Liver (tissue), 3 donors: ENCODE data around the gene LRCH3.

Experiments used
- CTCF ChIP-seq: fragments of 150-350 bp; IDR thresholded peaks from 2 replicates; pipeline ENCODE4 v1.5.1; 2017; ENCODE audit warnings: improper control_type of control experiment, low read depth, low read length; ENCODE audit not compliant: missing input control
- SP1 ChIP-seq: IDR thresholded peaks from 2 replicates; pipeline ENCODE4 v1.6.1; 2018; ENCODE audit warnings: antibody characterized with exemption, mild to moderate bottlenecking
- TAF1 ChIP-seq: conservative IDR thresholded peaks from 2 replicates; pipeline ENCODE4 v1.6.1; 2016; ENCODE audit warnings: antibody characterized with exemption, mild to moderate bottlenecking
- YY1 ChIP-seq: IDR thresholded peaks from 2 replicates; pipeline ENCODE4 v1.6.1; 2016; ENCODE audit warnings: antibody characterized with exemption, mild to moderate bottlenecking
- donor health status: healthy.
- donor health status: healthy.

- TF ChIP-seq CTCF (no peak), YY1 (no peak), SP1 (no peak), TAF1 (no peak)
These were observed 105.4 kb downstream of the LRCH3 start for GRCh38 chr3:197896421-197896820.
